ENCODE data around the gene KCNK5.

DNA sequence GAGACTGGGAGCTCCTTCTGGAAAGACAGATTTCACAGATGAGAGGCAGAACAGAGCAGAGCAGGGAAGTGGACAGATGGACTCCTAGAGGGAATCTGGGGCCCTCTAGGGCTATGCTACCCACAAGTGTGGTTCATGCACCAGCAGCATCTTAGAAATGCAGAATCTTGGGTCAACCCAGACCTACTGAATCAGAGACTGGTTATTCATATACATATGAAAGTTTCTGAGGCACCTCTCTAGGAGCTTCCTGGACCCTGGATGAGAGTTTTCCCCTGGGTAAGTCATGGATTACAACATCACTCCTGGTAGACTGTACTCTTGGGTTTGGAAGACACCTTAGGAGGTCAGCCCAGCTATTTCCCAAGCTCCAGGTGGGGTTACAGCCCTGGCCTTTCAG lies 58.9 kb downstream of the KCNK5 start:
- TF ChIP-seq POLR2AphosphoS5 (IDR thresholded peaks at IDR 0.05; ENCODE audit: borderline replicate concordance, low read depth, low read length) (no peak), EZH2 (IDR thresholded peaks at IDR 0.05) (no peak), FOXP2 (optimal IDR thresholded peaks at IDR 0.05; ENCODE audit: control extremely low read depth, extremely low read length, insufficient read depth) (no peak)
